Glomerular endothelial cell (primary cell): Measurements from ENCODE around the gene PLEKHD1. TPM values are rescaled to one million over a fixed set of nuclear protein-coding genes. Genes with fewer than 3 reads are reported as not detected.
A peak's percentile ranks its signal among the peaks of the same experiment; 100 is the strongest.
"Not testable (repeated sequence)": the region's sequence is repeated elsewhere in the genome, so short reads cannot be mapped to it uniquely, and the experiment has no call there.

Experiments
- DNase-seq: peaks from one replicate; pipeline ENCODE4 v3.0.0-alpha.2; 2011; ENCODE audit warnings: low read depth, low spot score; ENCODE audit errors: extremely low read depth
- total RNA-seq: library from RNA; depleted of rRNA; stranded (reverse); fragments of >200 nt; gene quantifications from 2 replicates; pipeline ENCODE4 v1.2.3, GENCODE V29; 2015

Gene PLEKHD1
- 0.18 TPM in 1 of 2 replicates, not detected in the other for total RNA-seq

DNA sequence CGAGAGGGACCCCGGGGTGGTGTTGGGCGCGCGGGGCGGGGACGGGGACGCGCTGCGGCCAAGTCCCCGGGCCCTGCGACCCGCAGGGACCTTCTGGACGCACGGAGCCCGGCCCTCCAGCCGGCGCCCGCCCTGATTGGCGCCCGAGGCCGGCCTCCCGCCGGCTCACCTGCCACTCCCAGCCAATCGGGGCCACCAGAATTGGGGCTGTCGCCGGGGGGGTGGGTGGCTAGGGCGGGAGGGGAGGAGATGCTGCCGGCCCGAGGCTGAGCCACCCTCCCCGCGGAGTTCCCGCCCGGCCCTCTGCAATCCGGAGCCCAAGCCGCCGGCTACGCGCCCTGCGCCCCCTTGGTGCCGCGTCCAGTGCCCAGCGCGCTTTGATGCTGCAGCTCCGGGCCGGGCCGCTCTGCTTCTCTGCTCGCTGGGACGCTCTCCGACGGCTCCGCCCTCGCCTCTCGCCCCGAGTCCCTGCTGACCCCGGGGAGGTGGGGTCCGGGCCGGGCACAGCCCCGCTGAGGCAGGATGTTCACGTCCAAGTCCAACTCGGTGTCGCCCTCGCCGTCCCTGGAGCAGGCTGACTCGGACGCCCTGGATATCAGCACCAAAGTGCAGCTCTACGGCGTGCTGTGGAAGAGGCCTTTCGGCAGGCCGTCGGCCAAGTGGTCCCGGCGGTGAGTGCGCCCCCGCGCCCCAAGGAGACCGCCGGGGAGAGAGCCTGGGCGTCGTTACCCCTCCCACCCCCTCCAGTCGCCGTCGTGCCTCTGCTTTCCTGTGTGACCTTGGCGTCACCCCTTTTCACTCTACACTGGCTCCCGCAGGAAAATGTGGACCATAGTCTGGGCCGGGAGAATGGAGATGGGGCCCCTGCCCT is at the start of gene PLEKHD1:
Gene PLEKHD1, plus strand, starts transcription at position 285 of the 871 bp plus-strand sequence. Its CDS starts 238 bp downstream, at position 523.
- no peak for DNase-seq

DNA sequence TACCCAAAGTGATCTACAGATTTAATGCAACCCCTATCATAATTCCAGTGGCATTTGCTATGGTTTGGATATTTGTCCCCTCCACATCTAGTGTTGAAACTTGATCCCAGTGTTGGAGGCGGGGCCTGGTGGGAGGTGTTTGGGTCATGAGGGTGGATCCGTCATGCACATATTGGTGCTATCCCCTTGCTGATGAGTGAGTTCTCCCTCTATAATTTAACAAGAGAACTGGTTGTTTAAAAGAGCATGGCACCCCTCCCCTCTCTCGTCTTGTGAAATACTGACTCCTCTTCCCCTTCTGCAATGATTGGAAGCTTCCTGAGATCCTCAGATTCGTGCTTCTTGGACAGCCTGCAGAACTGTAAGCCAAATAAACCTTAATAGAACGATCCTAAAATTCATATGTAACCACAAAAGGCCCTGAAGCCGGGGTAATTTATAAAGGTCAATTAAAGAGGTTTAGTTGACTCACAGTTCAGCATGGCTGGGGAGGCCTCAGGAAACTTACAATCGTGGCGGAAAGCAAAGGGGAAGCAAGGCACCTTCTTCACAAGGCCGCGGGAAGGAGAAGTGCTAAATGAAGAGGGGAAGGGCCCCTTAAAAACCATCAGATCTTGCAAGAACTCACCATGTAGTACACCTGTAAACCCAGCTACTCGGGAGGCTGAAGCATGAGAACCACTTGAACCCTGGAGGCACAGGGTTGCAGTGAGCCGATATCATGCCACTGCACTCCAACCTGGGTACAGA is 44.8 kb upstream of the PLEKHD1 start:
- no peak for DNase-seq

DNA sequence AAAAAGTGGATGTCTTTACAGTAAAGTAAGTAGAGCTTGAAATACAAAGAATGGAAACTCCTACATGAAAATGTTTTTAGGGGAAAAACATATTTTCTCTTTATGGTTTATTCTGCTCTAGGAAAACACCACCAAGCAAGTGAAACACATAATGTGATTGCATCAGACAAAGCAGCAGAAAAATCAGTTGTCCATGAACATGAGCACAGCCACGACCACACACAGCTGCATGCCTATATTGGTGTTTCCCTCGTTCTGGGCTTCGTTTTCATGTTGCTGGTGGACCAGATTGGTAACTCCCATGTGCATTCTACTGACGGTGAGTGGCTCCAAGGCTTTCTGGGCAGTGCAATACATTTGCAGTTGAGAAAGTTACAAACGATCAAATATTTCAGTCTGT is 42.6 kb upstream of the PLEKHD1 start:
- no peak for DNase-seq

DNA sequence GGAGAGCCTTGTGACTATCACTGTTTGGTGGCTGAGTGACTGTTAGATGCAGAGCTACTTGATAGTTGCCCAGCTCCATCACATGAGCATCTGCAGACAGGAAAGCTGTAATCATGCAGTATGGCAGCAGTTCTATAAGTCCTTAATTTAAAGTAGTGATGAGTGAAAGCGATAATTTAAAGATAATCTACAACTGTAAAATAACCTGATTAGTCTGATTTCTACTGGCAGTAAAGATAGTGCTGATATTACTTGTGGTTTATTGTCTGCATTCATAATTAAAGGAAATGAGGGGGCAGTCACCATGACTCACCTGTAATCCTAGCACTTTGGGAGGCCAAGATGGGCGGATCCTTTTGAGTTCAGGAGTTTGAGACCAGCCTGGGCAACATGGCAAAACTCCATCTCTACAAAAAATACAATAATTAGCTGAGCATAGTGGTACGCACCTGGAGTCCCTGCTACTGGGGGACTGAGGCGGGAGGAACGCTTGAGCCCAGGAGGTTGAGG is 41.2 kb upstream of the PLEKHD1 start:
- DNase-seq: no peak

DNA sequence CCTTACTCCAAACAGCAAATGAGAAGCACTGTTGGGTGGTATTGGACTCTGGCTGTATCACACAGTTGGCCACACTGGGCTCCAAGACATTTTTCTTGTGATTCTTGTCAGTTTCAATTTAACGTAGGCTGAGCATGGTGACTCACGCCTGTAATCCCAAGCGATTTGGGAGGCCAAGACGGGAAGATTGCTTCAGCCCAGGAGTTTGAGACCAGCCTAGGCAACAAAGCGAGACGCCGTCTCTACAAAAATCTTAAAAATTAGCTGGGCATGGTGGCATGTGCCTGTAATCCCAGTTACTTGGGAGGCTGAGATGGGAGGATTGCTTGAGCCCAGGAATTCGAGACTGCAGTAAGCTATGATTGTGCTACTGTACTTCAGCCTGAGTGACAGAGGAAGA is 35.3 kb upstream of the PLEKHD1 start:
- DNase-seq: no peak

DNA sequence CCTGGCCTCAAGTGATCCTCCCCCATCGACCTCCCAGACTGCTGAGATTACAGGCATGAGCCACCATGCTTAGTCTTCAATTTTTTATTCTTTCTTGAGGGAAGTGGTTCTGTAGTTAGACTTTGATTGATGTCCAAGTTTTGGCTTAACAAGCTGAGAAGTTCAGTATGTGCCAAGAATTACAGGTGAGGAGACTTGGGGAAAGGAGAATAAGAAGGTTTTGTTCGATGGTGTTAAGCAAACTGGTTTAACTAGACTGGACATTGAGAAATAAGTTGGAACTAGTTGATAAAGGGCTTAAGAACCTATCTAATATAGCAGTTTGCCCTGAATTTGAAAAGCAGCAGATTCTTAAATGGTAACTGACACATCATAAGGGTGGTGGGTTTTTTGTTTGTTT is 32.6 kb upstream of the PLEKHD1 start:
- no peak for DNase-seq

DNA sequence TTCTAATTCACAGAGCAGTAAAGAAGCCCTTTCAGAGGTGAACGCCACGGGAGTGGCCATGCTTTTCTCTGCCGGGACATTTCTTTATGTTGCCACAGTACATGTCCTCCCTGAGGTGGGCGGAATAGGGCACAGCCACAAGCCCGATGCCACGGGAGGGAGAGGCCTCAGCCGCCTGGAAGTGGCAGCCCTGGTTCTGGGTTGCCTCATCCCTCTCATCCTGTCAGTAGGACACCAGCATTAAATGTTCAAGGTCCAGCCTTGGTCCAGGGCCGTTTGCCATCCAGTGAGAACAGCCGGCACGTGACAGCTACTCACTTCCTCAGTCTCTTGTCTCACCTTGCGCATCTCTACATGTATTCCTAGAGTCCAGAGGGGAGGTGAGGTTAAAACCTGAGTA is 26.2 kb upstream of the PLEKHD1 start:
- DNase-seq: no peak

DNA sequence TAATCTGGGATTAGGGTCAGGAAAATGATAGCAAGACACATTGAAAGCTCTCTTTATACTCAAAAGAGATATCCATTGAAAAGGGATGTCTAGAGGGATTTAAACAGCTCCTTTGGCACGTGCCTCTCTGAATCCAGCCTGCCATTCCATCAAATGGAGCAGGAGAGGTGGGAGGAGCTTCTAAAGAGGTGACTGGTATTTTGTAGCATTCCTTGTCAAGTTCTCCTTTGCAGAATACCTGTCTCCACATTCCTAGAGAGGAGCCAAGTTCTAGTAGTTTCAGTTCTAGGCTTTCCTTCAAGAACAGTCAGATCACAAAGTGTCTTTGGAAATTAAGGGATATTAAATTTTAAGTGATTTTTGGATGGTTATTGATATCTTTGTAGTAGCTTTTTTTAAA is 25.4 kb upstream of the PLEKHD1 start:
- no peak for DNase-seq

DNA sequence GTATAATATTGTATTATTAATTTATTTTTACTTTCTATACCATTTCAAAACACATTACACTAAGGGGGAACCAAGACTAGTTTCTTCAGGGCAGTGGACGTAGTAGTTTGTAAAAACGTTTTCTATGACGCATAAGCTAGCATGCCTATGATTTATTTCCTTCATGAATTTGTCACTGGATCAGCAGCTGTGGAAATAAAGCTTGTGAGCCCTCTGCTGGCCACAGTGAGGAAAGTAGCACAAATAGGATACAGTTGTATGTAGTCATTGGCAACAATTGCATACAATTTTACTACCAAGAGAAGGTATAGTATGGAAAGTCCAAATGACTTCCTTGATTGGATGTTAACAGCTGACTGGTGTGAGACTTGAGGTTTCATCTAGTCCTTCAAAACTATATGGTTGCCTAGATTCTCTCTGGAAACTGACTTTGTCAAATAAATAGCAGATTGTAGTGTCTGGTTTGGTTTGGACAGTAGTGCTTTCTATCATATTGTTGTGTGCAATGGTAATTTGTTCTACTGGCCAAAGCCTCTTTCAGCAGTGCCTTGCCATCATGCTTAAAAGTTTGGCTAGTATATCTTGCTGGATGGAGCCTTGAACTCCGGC is 24.3 kb upstream of the PLEKHD1 start:
- peak; percentile 74 for DNase-seq

DNA sequence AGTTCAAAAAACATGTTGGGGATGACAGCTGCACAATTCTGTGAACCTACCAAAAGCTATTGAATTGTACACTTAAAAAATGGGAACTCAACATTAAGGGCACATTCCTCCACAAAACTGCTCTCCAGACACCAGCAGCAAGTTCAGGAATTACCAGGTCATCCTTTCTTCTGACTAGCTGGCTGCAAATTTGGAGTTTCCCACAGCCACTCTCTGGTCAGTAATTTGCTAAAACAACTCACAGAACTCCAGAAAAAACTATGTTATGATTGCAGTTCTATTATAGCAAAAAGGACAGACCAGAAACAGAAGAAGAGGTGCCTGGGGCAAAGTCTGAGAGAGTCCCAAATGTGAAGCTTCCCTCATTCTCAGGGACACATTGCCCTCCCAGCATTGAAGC is 20.1 kb upstream of the PLEKHD1 start:
- DNase-seq: no peak

DNA sequence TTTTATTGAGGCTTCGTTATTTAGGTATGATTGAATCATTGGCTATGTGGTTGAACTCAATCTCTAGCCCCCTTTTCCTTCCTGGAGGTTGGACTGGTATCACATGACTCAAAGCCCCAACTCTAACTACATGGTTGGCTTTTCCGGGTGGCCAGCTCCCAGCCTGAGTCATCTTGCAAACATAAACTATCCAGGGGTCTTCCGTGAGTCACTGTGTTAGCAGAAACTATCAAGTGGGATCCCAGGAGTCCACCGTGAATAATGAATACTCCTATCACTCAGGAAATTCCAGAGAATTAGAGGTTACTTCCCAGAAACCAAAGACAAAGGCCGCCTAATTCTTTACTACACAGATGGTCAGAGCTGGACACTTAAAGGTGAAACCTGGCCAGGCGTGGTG is 19.7 kb upstream of the PLEKHD1 start:
- DNase-seq: peak; percentile 76

DNA sequence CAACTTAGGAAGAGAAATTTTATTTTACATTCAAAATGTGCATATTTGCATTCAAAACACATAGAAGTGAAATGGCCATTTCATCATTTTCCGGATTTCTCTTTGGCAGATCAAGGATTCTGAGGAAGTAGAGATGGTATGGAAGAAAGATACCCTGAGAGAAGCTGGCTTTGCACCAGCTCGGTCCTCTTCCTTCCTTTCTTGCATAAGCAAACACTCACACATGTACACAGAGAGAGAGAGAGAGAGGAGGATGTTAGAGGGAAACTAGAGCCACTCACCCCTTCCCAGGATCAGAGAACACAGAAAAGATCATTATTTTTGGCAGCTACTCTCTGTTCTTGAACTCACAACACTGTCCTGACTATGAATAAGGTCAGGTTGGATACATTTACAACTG is 15.6 kb upstream of the PLEKHD1 start:
- no peak for DNase-seq

DNA sequence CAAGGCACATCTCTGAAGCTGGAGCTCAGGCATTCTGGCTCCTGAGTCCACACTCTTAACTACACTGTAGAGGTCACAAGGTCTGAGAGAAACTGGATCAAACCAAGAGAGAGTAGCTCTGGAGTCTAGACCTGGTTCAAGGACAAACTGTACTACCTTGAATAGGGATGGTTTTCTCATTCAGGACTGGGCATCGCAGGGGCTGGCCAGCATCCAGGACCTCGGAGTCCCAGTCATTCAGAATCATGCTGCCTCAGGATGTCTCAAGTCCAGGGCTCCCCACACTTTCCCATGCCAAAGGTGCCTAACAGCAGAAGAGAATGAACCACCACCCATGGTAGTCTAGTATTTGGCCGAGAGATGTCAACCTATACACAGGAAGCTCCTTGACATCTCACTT is 13.1 kb upstream of the PLEKHD1 start:
- DNase-seq: no peak

DNA sequence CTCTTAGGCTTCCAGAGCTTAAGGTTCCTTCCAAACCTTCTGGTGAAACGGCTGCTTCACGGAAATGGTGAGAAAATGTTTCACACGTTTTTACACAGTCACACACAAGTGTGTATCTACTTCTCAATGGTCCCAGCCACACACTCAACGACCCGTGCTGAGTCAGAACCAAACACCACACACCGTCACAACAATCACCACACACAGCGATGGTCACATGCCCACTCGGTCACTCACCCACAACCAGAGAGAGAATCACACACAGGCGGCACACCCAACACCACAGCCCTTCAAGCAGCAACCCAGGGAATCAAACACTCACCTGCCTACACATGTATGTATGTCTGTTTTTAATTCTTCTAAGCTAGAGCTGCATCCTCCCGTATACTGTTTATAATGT is 12.6 kb upstream of the PLEKHD1 start:
- no peak for DNase-seq

DNA sequence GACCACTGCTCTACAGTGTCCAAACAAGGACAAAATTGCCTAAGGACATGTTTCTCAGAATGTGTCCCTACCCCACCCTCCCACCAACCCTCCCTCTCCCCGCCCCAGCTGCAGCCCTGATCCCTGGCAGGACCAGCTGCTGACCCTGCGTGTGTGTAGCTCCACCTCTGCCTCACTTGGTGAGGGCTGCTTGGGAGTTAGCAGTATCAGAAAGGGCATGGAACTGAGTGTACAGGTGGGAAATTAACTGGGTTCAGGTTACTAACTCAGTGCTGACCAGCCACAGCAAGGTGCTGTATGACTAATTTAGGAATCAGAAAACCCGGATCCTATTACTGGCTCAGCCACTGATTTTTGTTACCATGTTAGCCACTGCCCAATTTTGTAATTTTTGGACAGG is 11.3 kb upstream of the PLEKHD1 start:
- DNase-seq: no peak

DNA sequence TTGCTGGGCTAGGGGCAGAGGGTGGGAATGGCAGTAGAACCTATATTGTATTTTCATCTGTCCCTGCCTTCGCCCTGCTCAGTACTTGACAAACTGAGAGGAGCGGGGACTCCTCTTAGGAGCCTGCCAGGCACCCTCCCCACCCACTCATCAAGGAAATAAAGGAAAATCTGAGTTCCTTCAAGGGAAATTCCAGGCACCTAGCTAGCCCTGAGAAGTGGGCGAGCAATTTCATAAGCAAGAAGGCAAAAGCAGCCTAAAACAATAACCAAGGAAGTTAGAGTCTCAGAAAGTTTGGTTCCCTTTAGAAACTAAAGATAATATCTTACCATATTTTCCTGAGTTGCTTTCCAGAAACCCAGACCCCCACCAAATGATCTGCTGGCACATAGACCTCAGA is 10.6 kb upstream of the PLEKHD1 start:
- no peak for DNase-seq

DNA sequence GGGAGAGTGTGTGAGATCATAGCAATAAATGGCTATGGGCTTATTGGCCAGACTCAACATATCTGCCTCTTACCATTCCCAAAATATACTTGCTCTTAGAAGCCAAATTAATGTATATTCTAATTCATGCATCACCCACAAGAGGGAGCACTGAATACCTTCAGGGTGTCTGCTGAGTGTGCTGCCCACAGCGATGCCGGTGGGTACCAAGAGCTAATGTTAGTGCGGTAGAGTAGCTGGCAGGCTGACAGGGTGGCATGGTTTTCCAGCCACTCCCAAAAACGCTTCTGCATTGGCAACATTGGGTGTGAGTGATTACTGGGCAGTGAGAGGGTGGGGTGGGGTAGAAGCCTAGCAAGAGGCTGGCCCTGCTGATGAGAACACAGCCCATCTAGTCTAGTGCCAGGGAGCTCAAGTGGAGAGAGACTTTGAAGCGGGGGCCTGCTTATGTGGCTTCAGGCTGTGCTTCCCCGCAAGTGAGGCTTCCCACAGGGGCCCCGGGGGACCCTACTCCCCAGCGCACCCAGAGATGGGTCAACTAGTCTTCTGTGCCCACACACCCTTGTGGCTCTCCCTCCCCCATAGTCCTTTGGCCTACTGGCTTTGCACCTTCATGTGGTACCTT is 9.2 kb upstream of the PLEKHD1 start:
- DNase-seq: no peak

DNA sequence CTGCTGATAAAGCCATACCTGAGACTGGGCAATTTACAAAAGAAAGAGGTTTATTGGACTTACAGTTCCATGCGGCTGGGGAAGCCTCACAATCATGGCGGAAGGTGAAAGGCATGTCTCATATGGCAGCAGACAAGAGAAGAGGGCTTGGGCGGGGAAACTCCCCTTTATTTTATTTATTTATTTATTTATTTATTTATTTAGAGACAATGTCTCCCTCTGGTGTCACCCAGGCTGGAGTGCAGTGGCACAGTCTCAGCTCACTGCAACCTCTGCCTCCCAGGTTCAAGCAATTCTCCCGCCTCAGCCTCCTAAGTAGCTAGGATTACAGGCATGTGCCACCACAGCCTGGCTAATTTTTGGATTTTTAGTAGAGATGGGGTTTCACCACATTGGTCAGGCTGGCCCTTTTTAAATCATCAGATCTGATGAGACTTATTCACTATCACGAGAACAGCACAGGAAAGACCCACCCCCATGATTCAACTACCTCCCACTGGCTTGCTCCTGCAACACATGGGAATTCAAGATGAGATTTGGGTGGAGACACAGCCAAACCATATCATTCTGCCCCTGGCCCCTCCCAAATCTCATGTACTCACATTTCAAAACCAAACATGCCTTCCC is 7.6 kb upstream of the PLEKHD1 start:
- not testable (repeated sequence) for DNase-seq

DNA sequence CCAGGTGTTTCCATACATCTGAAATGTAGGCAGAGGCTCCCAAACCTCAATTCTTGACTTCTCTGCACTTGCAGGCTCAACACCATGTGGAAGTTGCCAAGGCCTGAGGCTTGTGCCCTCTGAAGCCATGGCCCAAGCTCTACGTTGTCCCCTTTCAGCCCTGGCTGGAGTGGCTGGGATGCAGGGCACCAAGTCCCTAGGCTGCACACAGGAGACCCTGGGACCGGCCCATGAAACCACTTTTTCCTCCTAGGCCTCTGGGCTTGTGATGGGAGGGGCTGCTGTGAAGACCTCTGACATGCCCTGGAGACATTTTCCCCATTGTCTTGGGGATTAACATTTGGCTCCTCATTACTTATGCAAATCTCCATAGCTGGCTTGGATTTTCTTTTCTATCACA is 6.5 kb upstream of the PLEKHD1 start:
- not testable (repeated sequence) for DNase-seq

DNA sequence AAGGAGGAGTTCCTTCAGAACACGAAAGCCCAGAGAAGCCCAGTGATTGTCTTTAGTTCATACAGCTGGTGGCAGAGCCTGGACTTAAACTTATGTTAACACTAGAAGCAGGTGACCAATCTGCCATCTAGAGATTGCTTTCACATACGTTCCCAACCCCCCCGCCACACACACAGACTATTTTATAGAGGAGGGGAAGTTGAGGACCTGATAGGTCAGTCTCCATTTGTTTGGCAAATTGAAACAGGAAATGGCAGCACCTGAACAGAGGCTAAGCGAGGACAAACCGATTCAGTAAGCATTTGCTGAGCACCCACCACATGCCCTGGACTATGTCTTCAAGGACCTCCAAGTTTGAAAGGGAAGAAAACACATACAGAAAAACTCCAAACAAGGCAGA is 4.8 kb upstream of the PLEKHD1 start:
- DNase-seq: no peak

DNA sequence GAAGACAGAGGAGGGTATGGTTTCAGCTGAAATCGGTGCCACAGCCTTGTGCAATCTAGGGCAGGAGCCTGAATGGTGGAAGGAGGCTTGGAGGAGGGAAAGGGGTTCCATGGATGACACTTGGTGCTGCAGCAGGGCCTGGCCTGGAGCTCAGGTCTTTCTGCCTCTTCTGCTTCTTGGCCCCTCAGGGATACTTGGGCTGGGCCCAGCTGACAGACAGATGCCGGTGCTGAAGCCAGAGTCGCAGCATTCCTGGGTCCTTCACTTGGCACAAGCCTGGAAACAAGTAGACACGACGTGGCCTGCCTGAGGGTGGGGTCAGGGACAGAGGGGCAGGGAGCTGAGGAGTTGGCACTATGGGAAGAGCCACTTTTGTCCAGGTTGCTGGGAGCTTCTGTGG is 4.4 kb upstream of the PLEKHD1 start:
- DNase-seq: no peak
